ENCODE measurements around the gene PRKCE. TPM values are rescaled to one million over a fixed set of nuclear protein-coding genes. Genes with fewer than 3 reads are reported as not detected.

Gene PRKCE
- total and polyA plus RNA-seq, 2 experiments from 2014 or later = 0.94 to 1.2 TPM

GRCh38 chr2:46227022-46227421, 575.5 kb downstream of the PRKCE start:
- H3K27me3 Mint-ChIP-seq (ENCODE audit: insufficient read depth, low read depth, poor library complexity) = peaks cover 8% of the 10 kb centered on the region
- Histone ChIP-seq H3K79me2 (replicated peaks; ENCODE audit: insufficient read depth) (no peaks in the 10 kb centered on the region), H3K27me3 (ENCODE audit: insufficient read depth) (no peaks in the 10 kb centered on the region), H2AFZ (no peak overlapping the region), H3K4me3 (no peak overlapping the region), H3K27ac (ENCODE audit: low read depth) (no peak overlapping the region), H3K4me1 (ENCODE audit: insufficient read depth) (peaks cover 21% of the 10 kb centered on the region), H3K4me2 (no peak overlapping the region), H3K36me3 (ENCODE audit: insufficient read depth) (no peaks in the 10 kb centered on the region), H3F3A (replicated peaks; ENCODE audit: low read depth) (no peaks in the 10 kb centered on the region), H4K20me1 (replicated peaks; ENCODE audit: insufficient read depth) (no peaks in the 10 kb centered on the region), H3K9me2 (ENCODE audit: insufficient read depth) (peaks cover 14% of the 10 kb centered on the region; the same call in 1 of the 2 replicates)
- H3K4me3 Mint-ChIP-seq = no peak overlapping the region
- DNase-seq (ENCODE audit: low spot score) = no peak
- peaks cover 3% of the 10 kb centered on the region; the same call in 2 of the 3 replicates for H3K9me3 Mint-ChIP-seq
- no peak for ATAC-seq
- H3K27ac Mint-ChIP-seq = no peak overlapping the region
- no peaks in the 10 kb centered on the region; the same call in 2 of the 3 replicates for H3K36me3 Mint-ChIP-seq (ENCODE audit: low read depth)
- H3K4me1 Mint-ChIP-seq = peaks cover 41% of the 10 kb centered on the region
- no peak for TF ChIP-seq EZH2 (IDR thresholded peaks at IDR 0.05; ENCODE audit: low read depth, unreplicated experiment)
- no peak for TF ChIP-seq POLR2AphosphoS5 (IDR thresholded peaks at IDR 0.05; ENCODE audit: low read depth)
- TF ChIP-seq ZNF462 (CRISPR knock-in tag; IDR thresholded peaks at IDR 0.05) = no peak
- no peak for TF ChIP-seq ETS1 (IDR thresholded peaks at IDR 0.05)
- no peak for TF ChIP-seq STAT1 (IDR thresholded peaks at IDR 0.05; ENCODE audit: unreplicated experiment)
- TF ChIP-seq CTCF (conservative IDR thresholded peaks at IDR 0.05; ENCODE audit: low read depth in 2 of 2) = no peak
- TF ChIP-seq NANOG (IDR thresholded peaks at IDR 0.05; ENCODE audit: borderline replicate concordance) = no peak
- TF ChIP-seq JUNB (IDR thresholded peaks at IDR 0.05; ENCODE audit: unreplicated experiment) = no peak
- no peak for TF ChIP-seq EZH2phosphoT487 (IDR thresholded peaks at IDR 0.05; ENCODE audit: unreplicated experiment)
- no peak for TF ChIP-seq REST (IDR thresholded peaks at IDR 0.05; ENCODE audit: unreplicated experiment)
- no peak for TF ChIP-seq ZNF114 (CRISPR knock-in tag; IDR thresholded peaks at IDR 0.05)
- TF ChIP-seq CREB1 (CRISPR knock-in tag; IDR thresholded peaks at IDR 0.05; ENCODE audit: low read depth) = no peak
- TF ChIP-seq ZNF331 (CRISPR knock-in tag; IDR thresholded peaks at IDR 0.05; ENCODE audit: low read depth) = no peak
